HepG2 (cell line): Measurements from ENCODE around the gene IL1RAPL2. TPM values are rescaled to one million over a fixed set of nuclear protein-coding genes. Genes with fewer than 3 reads are reported as not detected.

ENCODE experiments used
- ATAC-seq: fragments of 200-7000 bp; cut with Tn5 transposase; 3 replicates; pipeline ENCODE4 v1.9.1; 2020; ENCODE audit warnings: mild to moderate bottlenecking, moderate library complexity
- BruUV-seq: library from RNA; stranded (reverse); fragments of 400-500 nt; replicated peaks from 2 replicates; lab custom pipeline; 2021; lab: Mats Ljungman, UMichigan
- CTCF ChIA-PET: fragments of 300-600 bp; formaldehyde crosslinking; extraction: SDS; loops from one replicate; lab custom pipeline; 2021; ENCODE audit warnings: low total read pairs, inconsistent platforms, low intra/inter-chr PET ratio; lab: Yijun Ruan, JAX
- POLR2A ChIA-PET: fragments of 350-600 bp; sonication (Branson Sonifier 250); formaldehyde crosslinking; loops from one replicate; lab custom pipeline; 2020; ENCODE audit warnings: antibody characterized with exemption, inconsistent platforms; lab: Yijun Ruan, JAX
- DNase-seq: peaks from one replicate; pipeline ENCODE4 v3.0.0-alpha.2; 2015; ENCODE audit warnings: low spot score
- FAIRE-seq: peaks from 3 replicates; lab custom pipeline; 2011; peaks lifted over from hg19 to GRCh38; lab: Jason Lieb, UNC
- H2AFZ ChIP-seq: one replicate; pipeline ENCODE4 v1.6.1; 2011; ENCODE audit warnings: low read length, inconsistent platforms
- H3K27ac ChIP-seq: fragments of 300-600 bp; 3 replicates; pipeline ENCODE4 v1.8.0; 2011; ENCODE audit warnings: mixed run types, mild to moderate bottlenecking, mixed read lengths, low read length, inconsistent platforms; ENCODE audit not compliant: insufficient read depth; ENCODE audit errors: extremely low read length
- H3K27me3 ChIP-seq, 2 experiments: fragments of 200-600 bp in 1 of 2; 2 replicates in 1 of 2; 3 replicates in 1 of 2; pipeline versions ENCODE4 v1.6.0 to v1.8.0; 2011; ENCODE audit warnings: low read length in 2 of 2, mild to moderate bottlenecking in 2 of 2, moderate library complexity in 2 of 2, inconsistent platforms in 1 of 2; ENCODE audit not compliant: insufficient read depth in 2 of 2, control insufficient read depth in 1 of 2
- H3K36me3 ChIP-seq, 2 experiments: fragments of 200-600 bp in 1 of 2; replicated peaks in 1 of 2; 2 replicates in 1 of 2; 3 replicates in 1 of 2; pipeline versions ENCODE4 v1.5.1 to v1.8.0; 2011; ENCODE audit warnings: low read length in 2 of 2, inconsistent platforms in 1 of 2; ENCODE audit not compliant: insufficient read depth in 2 of 2, control insufficient read depth in 1 of 2
- H3K4me1 ChIP-seq: 2 replicates; pipeline ENCODE4 v1.5.1; 2012; ENCODE audit warnings: low read length, inconsistent platforms; ENCODE audit not compliant: insufficient read depth
- H3K4me2 ChIP-seq: 2 replicates; pipeline ENCODE4 v1.6.0; 2011; ENCODE audit warnings: low read depth, low read length, inconsistent platforms
- H3K4me3 ChIP-seq, 3 experiments: fragments of 200-600 bp in 1 of 3; sonication (generic), shearing (Covaris generic) in 1 of 3; replicated peaks in 1 of 3; 2 replicates each; pipeline ENCODE4 v1.5.1; 2011 to 2016; ENCODE audit warnings: low read length in 3 of 3, inconsistent platforms in 2 of 3, low read depth in 2 of 3, mild to moderate bottlenecking in 2 of 3, control low read depth in 1 of 3, mixed read lengths in 1 of 3; ENCODE audit not compliant: insufficient read depth in 1 of 3
- H3K79me2 ChIP-seq: one replicate; pipeline ENCODE4 v1.6.1; 2011; ENCODE audit warnings: low read length, inconsistent platforms; ENCODE audit not compliant: insufficient read depth
- H3K9ac ChIP-seq: 2 replicates; pipeline ENCODE4 v1.6.0; 2011; ENCODE audit warnings: mild to moderate bottlenecking, low read depth, low read length, inconsistent platforms; ENCODE audit not compliant: insufficient read depth
- H3K9me3 ChIP-seq: 2 replicates; pipeline ENCODE4 v1.5.1; 2012; ENCODE audit warnings: mild to moderate bottlenecking, low read length
- H4K20me1 ChIP-seq: 2 replicates; pipeline ENCODE4 v1.6.0; 2011; ENCODE audit warnings: inconsistent platforms, mild to moderate bottlenecking, low read length, moderate library complexity; ENCODE audit not compliant: insufficient read depth
- ELK4 ChIP-seq: sonication (generic); formaldehyde crosslinking; IDR thresholded peaks from 2 replicates; pipeline ENCODE4 v1.9.0; 2021; ENCODE audit warnings: missing genetic modification reagents, borderline replicate concordance
- EP300 ChIP-seq, 3 experiments: sonication (generic) in 1 of 3; formaldehyde crosslinking in 1 of 3; IDR thresholded peaks; 2 replicates each; pipeline versions ENCODE4 v1.5.1 to v1.6.1; 2011 to 2020; ENCODE audit warnings: low read depth in 2 of 3, low read length in 2 of 3, borderline replicate concordance in 1 of 3, improper control_type of control experiment in 1 of 3, mild to moderate bottlenecking in 1 of 3, missing genetic modification reagents in 1 of 3, moderate library complexity in 1 of 3
- HINFP ChIP-seq: sonication (generic); formaldehyde crosslinking; IDR thresholded peaks from 2 replicates; pipeline ENCODE4 v1.4.0; 2020; ENCODE audit warnings: low read depth, mild to moderate bottlenecking, missing genetic modification reagents
- KDM2A ChIP-seq: sonication (generic); formaldehyde crosslinking; IDR thresholded peaks from 2 replicates; pipeline ENCODE4 v1.4.0; 2020; ENCODE audit warnings: low read depth, missing genetic modification reagents, borderline replicate concordance
- NR3C1 ChIP-seq: sonication (generic); formaldehyde crosslinking; IDR thresholded peaks from 2 replicates; pipeline ENCODE4 v1.4.0; 2020; ENCODE audit warnings: missing genetic modification reagents
- POLR2AphosphoS2 ChIP-seq: IDR thresholded peaks from 2 replicates; pipeline ENCODE4 v1.6.1; 2011; ENCODE audit warnings: low read depth, low read length, improper control_type of control experiment
- RBM22 ChIP-seq: fragments of 200-400 bp; formaldehyde crosslinking; optimal IDR thresholded peaks from 2 replicates; pipeline ENCODE3; 2017; ENCODE audit warnings: mild to moderate bottlenecking, low read length, moderate library complexity
- SUZ12 ChIP-seq: fragments of 150-350 bp; IDR thresholded peaks from 2 replicates; pipeline ENCODE4 v1.6.1; 2014; ENCODE audit warnings: low read depth, low read length
- ZBTB33 ChIP-seq: sonication (generic); formaldehyde crosslinking; IDR thresholded peaks from 2 replicates; pipeline ENCODE4 v1.4.0; 2020; ENCODE audit warnings: missing genetic modification reagents
- ZBTB7B ChIP-seq: sonication (generic); formaldehyde crosslinking; IDR thresholded peaks from 2 replicates; pipeline ENCODE4 v1.4.0; 2020; ENCODE audit warnings: missing genetic modification reagents
- ZNF598 ChIP-seq: sonication (generic); formaldehyde crosslinking; IDR thresholded peaks from 2 replicates; pipeline ENCODE4 v1.5.1; 2020; ENCODE audit warnings: mild to moderate bottlenecking, missing genetic modification reagents, borderline replicate concordance
- ZNF639 ChIP-seq: conservative IDR thresholded peaks from 2 replicates; pipeline ENCODE4 v1.6.1; 2018; ENCODE audit warnings: missing genetic modification reagents
- ZNF770 ChIP-seq: sonication (generic); formaldehyde crosslinking; IDR thresholded peaks from 2 replicates; pipeline ENCODE4 v1.5.0; 2020; ENCODE audit warnings: mild to moderate bottlenecking, missing genetic modification reagents
- WGBS: methylation state at CpG from one replicate; pipeline ENCODE4 v1.1.6; 2017; ENCODE audit warnings: low lambda C conversion rate; 5-methylcytosine and 5-hydroxymethylcytosine counted together
- in situ Hi-C: cut with HindIII; loops from 2 replicates; pipeline ENCODE4 v1.10.0; 2017; ENCODE audit warnings: low pct_unique_long_range_greater_than_20kb; ENCODE audit not compliant: extremely low pct_ligation_motif_present
- intact Hi-C: fragments of 100-400 bp; cut with micrococcal nuclease; formaldehyde crosslinking; loops from one replicate; pipeline ENCODE4 v1.10.0; 2022; ENCODE audit not compliant: unreplicated experiment
- polyA plus RNA-seq, 8 experiments: library from polyadenylated mRNA; depleted of rRNA in 3 of 8; stranded (reverse) in 7 of 8; unstranded in 1 of 8; fragments of >200 nt; fragmentation: Illumina TruSeq in 4 of 8; extraction: Trizol in 4 of 8; gene quantifications; 2 replicates each; pipeline versions ENCODE4 v1.2.1 to v1.2.3, GENCODE V29; 2011 to 2016; ENCODE audit warnings: low read depth in 4 of 8, missing spikeins in 1 of 8, mixed read lengths in 1 of 8; ENCODE audit not compliant: insufficient read depth in 1 of 8
- total RNA-seq, 5 experiments: library from RNA; depleted of rRNA; stranded (reverse); fragments of >200 nt; fragmentation: Illumina TruSeq; extraction: Trizol; gene quantifications; 2 replicates each; pipeline ENCODE4 v1.2.3, GENCODE V29; 2016; ENCODE audit warnings: low read depth in 1 of 5
- TF ChIP-seq, protein P1 (sequence below): sonication (generic); formaldehyde crosslinking; IDR thresholded peaks from 2 replicates; pipeline ENCODE4 v1.4.0; 2020; ENCODE audit warnings: mild to moderate bottlenecking, missing genetic modification reagents

The IL1RAPL2 gene
- total and polyA plus RNA-seq, 2 of the 13 experiments (the other 11 are each of a cell fraction or from before 2014, with no cell fraction given), result not detected

GRCh38 chrX:105168577-105168976 is 602.6 kb downstream of the IL1RAPL2 start (continued):
- TF ChIP-seq ZBTB33 (no peak), ZNF598 (CRISPR knock-in tag) (no peak)

DNA sequence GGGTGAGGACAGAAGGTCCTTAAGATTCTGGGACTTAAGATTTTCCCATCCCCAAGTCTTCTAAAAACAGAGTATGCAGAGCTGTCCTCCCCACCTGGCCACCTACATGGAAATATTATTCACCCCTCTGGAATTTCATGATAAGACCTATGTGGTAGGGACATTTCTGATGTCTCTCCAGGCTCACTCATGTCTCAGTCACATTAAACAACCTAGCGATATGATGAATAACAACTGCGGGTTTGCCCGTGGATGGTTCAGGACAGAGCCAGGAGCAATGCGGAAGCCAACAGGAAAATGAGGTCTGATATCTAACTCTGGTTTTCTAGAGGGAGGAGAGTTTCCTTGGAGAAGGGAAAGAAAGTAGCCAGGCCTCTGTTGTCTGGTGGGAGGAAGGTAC is 607.1 kb downstream of the IL1RAPL2 start:
- TF ChIP-seq SUZ12 (no peak), KDM2A (CRISPR knock-in tag) (no peak), ZNF770 (CRISPR knock-in tag) (no peak), ZBTB7B (CRISPR knock-in tag) (no peak), NR3C1 (CRISPR knock-in tag) (no peak), RBM22 (no peak), EP300 (IDR thresholded peaks at IDR 0.05; ENCODE audit: low read depth in 2 of 2, low read length in 2 of 2) (no peak), EP300 (CRISPR knock-in tag; IDR thresholded peaks at IDR 0.05; ENCODE audit: borderline replicate concordance) (no peak), ELK4 (CRISPR knock-in tag) (no peak), HINFP (CRISPR knock-in tag) (no peak), ZNF639 (CRISPR knock-in tag) (no peak), POLR2AphosphoS2 (no peak)
- TF ChIP-seq, protein P1, sequence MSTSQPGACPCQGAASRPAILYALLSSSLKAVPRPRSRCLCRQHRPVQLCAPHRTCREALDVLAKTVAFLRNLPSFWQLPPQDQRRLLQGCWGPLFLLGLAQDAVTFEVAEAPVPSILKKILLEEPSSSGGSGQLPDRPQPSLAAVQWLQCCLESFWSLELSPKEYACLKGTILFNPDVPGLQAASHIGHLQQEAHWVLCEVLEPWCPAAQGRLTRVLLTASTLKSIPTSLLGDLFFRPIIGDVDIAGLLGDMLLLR (CRISPR knock-in tag), result no peak
- ChIA-PET CTCF (no interaction called here), POLR2A (no interaction called here)
- Histone ChIP-seq H3K79me2 (no peaks in the 10 kb centered on the region), H3K9me3 (no peaks in the 10 kb centered on the region), H3K27ac (no peak overlapping the region), H3K4me1 (no peaks in the 10 kb centered on the region), H3K27me3 (no peaks in the 10 kb centered on the region), H3K4me2 (no peak overlapping the region), H2AFZ (no peak overlapping the region), H3K9ac (no peak overlapping the region), H3K36me3 (no peaks in the 10 kb centered on the region), H3K4me3 (no peak overlapping the region), H4K20me1 (no peaks in the 10 kb centered on the region)
- DNase-seq (no peak), FAIRE-seq (no peak), ATAC-seq (no peak)
- no TSS peak for BruUV-seq
- intact Hi-C loops, result no loop called here
- WGBS, result 81% methylated on average over 3 of the region's 4 CpGs
- in situ Hi-C loops, result no loop called here
